ENCODE results near the gene EEF1AKMT3.
"Not testable (repeated sequence)": the region's sequence is repeated elsewhere in the genome, so short reads cannot be mapped to it uniquely, and the experiment has no call there.

EEF1AKMT3 gene

GRCh38 chr12:57817261-57817989 is 45.0 kb downstream of the EEF1AKMT3 start:
- no peak for DNase-seq (ENCODE audit: low spot score)

GRCh38 chr12:57817990-57818331 is 45.5 kb downstream of the EEF1AKMT3 start:
- DNase-seq (ENCODE audit: low spot score) = not testable (repeated sequence)

- not testable (repeated sequence) for DNase-seq (ENCODE audit: low spot score)
Measured at GRCh38 chr12:57820119-57820518, 47.7 kb downstream of the EEF1AKMT3 start.

- not testable (repeated sequence) for DNase-seq (ENCODE audit: low spot score)
Measured at GRCh38 chr12:57821015-57821414, 48.6 kb downstream of the EEF1AKMT3 start.

GRCh38 chr12:57821474-57822214 is 49.2 kb downstream of the EEF1AKMT3 start:
- no peak for DNase-seq (ENCODE audit: low spot score)

GRCh38 chr12:57822392-57823130 is 50.1 kb downstream of the EEF1AKMT3 start:
- no peak for DNase-seq (ENCODE audit: low spot score)

- DNase-seq (ENCODE audit: low spot score) = no peak
Measured at GRCh38 chr12:57823131-57823907, 50.9 kb downstream of the EEF1AKMT3 start.

GRCh38 chr12:57823908-57824640 is 51.7 kb downstream of the EEF1AKMT3 start:
- no peak for DNase-seq (ENCODE audit: low spot score)

- no peak for DNase-seq (ENCODE audit: low spot score)
Measured at GRCh38 chr12:57825451-57825850, 53.0 kb downstream of the EEF1AKMT3 start.

GRCh38 chr12:57826400-57826799 is 54.0 kb downstream of the EEF1AKMT3 start:
- DNase-seq (ENCODE audit: low spot score) = no peak

GRCh38 chr12:57826966-57827365 is 54.6 kb downstream of the EEF1AKMT3 start:
- no peak for DNase-seq (ENCODE audit: low spot score)

- no peak for DNase-seq (ENCODE audit: low spot score)
Measured at GRCh38 chr12:57829025-57829777, 56.8 kb downstream of the EEF1AKMT3 start.

- no peak for DNase-seq (ENCODE audit: low spot score)
Measured at GRCh38 chr12:57830393-57830792, 58.0 kb downstream of the EEF1AKMT3 start.
